A549 (cell line): ENCODE measurements around the gene RNASEH1.

Experiments
- BHLHE40 ChIP-seq: IDR thresholded peaks from 2 replicates; pipeline ENCODE4 v1.6.1; 2012; ENCODE audit warnings: low read depth, low read length, inconsistent platforms
- CTCF ChIP-seq: fragments of >200 bp; sonication (Bioruptor Twin); formaldehyde crosslinking; IDR thresholded peaks from 3 replicates; pipeline ENCODE4 v1.5.1; 2016
- KDM1A ChIP-seq: fragments of 200-600 bp; sonication (generic); IDR thresholded peaks from 2 replicates; pipeline ENCODE4 v1.6.1; 2016; ENCODE audit warnings: low read depth, mild to moderate bottlenecking
- PHF8 ChIP-seq: fragments of 200-600 bp; sonication (generic); IDR thresholded peaks from 2 replicates; pipeline ENCODE4 v1.6.1; 2016; ENCODE audit warnings: low read depth, mild to moderate bottlenecking, antibody characterized with exemption, moderate library complexity, borderline replicate concordance
- POLR2A ChIP-seq: IDR thresholded peaks from 2 replicates; pipeline ENCODE4 v1.6.1; 2012; ENCODE audit warnings: mild to moderate bottlenecking, low read length
- SREBF2 ChIP-seq: fragments of 450-650 bp; IDR thresholded peaks from 2 replicates; pipeline ENCODE4 v1.6.1; 2014; ENCODE audit warnings: mild to moderate bottlenecking, moderate library complexity
- USF2 ChIP-seq: fragments of 450-650 bp; IDR thresholded peaks from 2 replicates; pipeline ENCODE4 v1.6.1; 2014; ENCODE audit warnings: antibody characterized with exemption

GRCh38 chr2:3566806-3567205 lies 8.7 kb upstream of the RNASEH1 start:
- no peak for TF ChIP-seq USF2
- TF ChIP-seq CTCF = no peak
- TF ChIP-seq PHF8 = no peak
- no peak for TF ChIP-seq SREBF2
- no peak for TF ChIP-seq POLR2A
- TF ChIP-seq BHLHE40 = no peak
- TF ChIP-seq KDM1A = no peak
